Heart left ventricle (tissue), 16 donors: Measurements from ENCODE around the gene ZFAND3. TPM values are rescaled to one million over a fixed set of nuclear protein-coding genes. Genes with fewer than 3 reads are reported as not detected.
A peak's percentile ranks its signal among the peaks of the same experiment; 100 is the strongest.

Experiments
- ATAC-seq, 4 donors: fragments of 200-7000 bp; cut with Tn5 transposase; one replicate each; pipeline ENCODE4 v1.9.1; 2020 to 2022; ENCODE audit warnings: moderate library complexity in 4 of 4, mild to moderate bottlenecking in 3 of 4, moderate number of reproducible peaks in 1 of 4
- DNase-seq, 5 donors: peaks; one replicate each; pipeline ENCODE4 v3.0.0-alpha.2; 2020
- H3K27ac ChIP-seq, 12 donors: fragments of 200-600 bp; sonication (generic) in 4 of 12; one replicate each; pipeline versions ENCODE4 v1.5.0 to v1.8.0; 2016 to 2022; ENCODE audit warnings: mild to moderate bottlenecking in 2 of 12
- H3K27me3 ChIP-seq, 9 donors: fragments of 200-600 bp; sonication (generic) in 2 of 9; one replicate each; pipeline versions ENCODE4 v1.5.1 to v1.8.0; 2016 to 2022; ENCODE audit warnings: mild to moderate bottlenecking in 3 of 9
- H3K36me3 ChIP-seq, 9 donors: fragments of 200-600 bp; sonication (generic) in 2 of 9; one replicate each; pipeline versions ENCODE4 v1.5.0 to v1.8.0; 2018 to 2022; ENCODE audit warnings: mild to moderate bottlenecking in 2 of 9
- H3K4me1 ChIP-seq, 12 donors: fragments of 200-600 bp; sonication (generic) in 4 of 12; one replicate each; pipeline versions ENCODE4 v1.5.0 to v1.8.0; 2016 to 2022; ENCODE audit warnings: mild to moderate bottlenecking in 3 of 12
- H3K4me3 ChIP-seq, 12 donors: fragments of 200-600 bp; sonication (generic) in 4 of 12; one replicate each; pipeline versions ENCODE4 v1.5.0 to v1.8.0; 2017 to 2022; ENCODE audit warnings: mild to moderate bottlenecking in 9 of 12, moderate library complexity in 4 of 12
- H3K9me3 ChIP-seq, 12 donors: fragments of 200-600 bp; sonication (generic) in 4 of 12; one replicate each; pipeline versions ENCODE4 v1.5.0 to v1.8.0; 2016 to 2022; ENCODE audit warnings: mild to moderate bottlenecking in 1 of 12
- POLR2A ChIP-seq, 2 donors: fragments of 450-650 bp; IDR thresholded peaks; one replicate each; pipeline ENCODE4 v1.6.1; 2017; ENCODE audit warnings: antibody characterized with exemption in 2 of 2, mild to moderate bottlenecking in 2 of 2, moderate library complexity in 2 of 2
- WGBS, 4 donors: extraction: QIAGEN DNeasy Blood & Tissue Kit in 2 of 4; methylation state at CpG; one replicate each; pipeline versions ENCODE4 v1.1.5 to v1.1.7; 2013 to 2018; 5-methylcytosine and 5-hydroxymethylcytosine counted together
- intact Hi-C, 10 donors: fragments of 100-400 bp; cut with DNase I; formaldehyde crosslinking; loops; one replicate each; pipeline versions ENCODE4 v1.11.1 to v1.14.2; 2022
- polyA plus RNA-seq, 2 donors: library from polyadenylated mRNA; stranded (reverse); fragments of 200-250 nt; gene quantifications; one replicate each; pipeline ENCODE4 v1.2.3, GENCODE V29; 2013
- total RNA-seq, 9 donors: library from RNA; depleted of rRNA in 2 of 9; stranded (reverse); fragments of >200 nt in 2 of 9; fragmentation: NEBNext Ultra II Directional in 3 of 9; extraction: Animal tissue kit (Norgen Biotek cat#: 25700) in 3 of 9; gene quantifications; one replicate each; pipeline versions ENCODE4 v1.1.0 to v1.2.4, GENCODE V29; 2016 to 2023
- TF ChIP-seq, protein P1 (sequence below), 12 donors: fragments of 200-600 bp; sonication (generic) in 4 of 12; IDR thresholded peaks; one replicate each; pipeline versions ENCODE4 v1.5.0 to v1.8.0; 2018 to 2022; ENCODE audit warnings: antibody characterized with exemption in 12 of 12, mild to moderate bottlenecking in 5 of 12
- donor health status: ischemic (EF 13 %, LVEDD 7.1; RV severe dilation, severe dysfunction).
- donor health status: healthy with polysubstance abuse.
- donor health status: DM: no; HTN: yes; CAD: no.
- donor health status: DM: no; HTN: no; CAD: no.
- donor health status: ischemic (EF 25% LVEDD 6.9; RV normal size, moderate dysfunction).
- donor health status: ischemic (EF 25% LVEDD 5.7; RV mildly dilated, moderate dysfunction).
- donor health status: healthy.
- donor health status: DM: yes; HTN: yes; CAD: no.
- donor health status: ischemic (EF 35%, LVEDD 5.7; RV mildly dilated, moderate dysfunction).
- donor health status: nonischemic (EF 11% LVEDD 7.7; RV severe dilation, severe dysfunction).
- donor health status: DM: yes; HTN: yes; CAD: no.
- donor health status: PGD.
- donor health status: ischemic (EF 29% LVEDD 5.4; RV normal size, mild dysfunction).
- donor health status: nonischemic (EF 23%, LVEDD 6.1; RV moderate dilation, normal function).

The ZFAND3 gene
- total and polyA plus RNA-seq, 11 donors = 29.1 to 114 (median 88.2) TPM

DNA sequence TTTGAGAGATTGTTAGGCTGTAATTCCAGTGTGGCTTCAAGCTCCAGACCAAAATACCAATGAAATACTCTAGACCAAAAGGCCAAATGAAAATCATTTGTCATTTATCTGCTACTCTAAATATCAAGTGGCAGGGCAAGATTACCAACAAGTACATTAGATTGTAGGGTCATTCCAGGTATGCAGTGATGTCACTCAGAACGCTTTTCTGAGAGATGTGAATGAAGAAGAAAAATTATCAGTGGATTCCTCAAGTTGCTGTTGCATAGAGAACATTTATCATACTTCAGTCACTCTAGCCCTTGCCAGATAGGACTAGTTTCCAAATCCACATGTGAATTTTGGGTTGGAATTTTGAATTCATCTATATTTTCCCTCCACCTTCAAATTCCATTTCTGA, 65.0 kb downstream of the ZFAND3 start:
- WGBS, 4 donors = 55 to 69% (median 65%) methylated on average over 1 of the region's 1 CpG
- ATAC-seq (no peak), DNase-seq (no peak)
- intact Hi-C loops = no loop called here
- no peak overlapping the region for H3K27ac ChIP-seq
- no peak for TF ChIP-seq POLR2A (IDR thresholded peaks at IDR 0.05)
- TF ChIP-seq, protein P1, sequence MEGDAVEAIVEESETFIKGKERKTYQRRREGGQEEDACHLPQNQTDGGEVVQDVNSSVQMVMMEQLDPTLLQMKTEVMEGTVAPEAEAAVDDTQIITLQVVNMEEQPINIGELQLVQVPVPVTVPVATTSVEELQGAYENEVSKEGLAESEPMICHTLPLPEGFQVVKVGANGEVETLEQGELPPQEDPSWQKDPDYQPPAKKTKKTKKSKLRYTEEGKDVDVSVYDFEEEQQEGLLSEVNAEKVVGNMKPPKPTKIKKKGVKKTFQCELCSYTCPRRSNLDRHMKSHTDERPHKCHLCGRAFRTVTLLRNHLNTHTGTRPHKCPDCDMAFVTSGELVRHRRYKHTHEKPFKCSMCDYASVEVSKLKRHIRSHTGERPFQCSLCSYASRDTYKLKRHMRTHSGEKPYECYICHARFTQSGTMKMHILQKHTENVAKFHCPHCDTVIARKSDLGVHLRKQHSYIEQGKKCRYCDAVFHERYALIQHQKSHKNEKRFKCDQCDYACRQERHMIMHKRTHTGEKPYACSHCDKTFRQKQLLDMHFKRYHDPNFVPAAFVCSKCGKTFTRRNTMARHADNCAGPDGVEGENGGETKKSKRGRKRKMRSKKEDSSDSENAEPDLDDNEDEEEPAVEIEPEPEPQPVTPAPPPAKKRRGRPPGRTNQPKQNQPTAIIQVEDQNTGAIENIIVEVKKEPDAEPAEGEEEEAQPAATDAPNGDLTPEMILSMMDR (IDR thresholded peaks at IDR 0.05) = no peak
- no peaks in the 10 kb centered on the region for H3K27me3 ChIP-seq
- H3K4me3 ChIP-seq = no peak overlapping the region
- H3K9me3 ChIP-seq = no peaks in the 10 kb centered on the region
- no peaks in the 10 kb centered on the region for H3K36me3 ChIP-seq
- H3K4me1 ChIP-seq = peaks cover 0 to 55% (median 37%) of the 10 kb centered on the region in 12 donors

DNA sequence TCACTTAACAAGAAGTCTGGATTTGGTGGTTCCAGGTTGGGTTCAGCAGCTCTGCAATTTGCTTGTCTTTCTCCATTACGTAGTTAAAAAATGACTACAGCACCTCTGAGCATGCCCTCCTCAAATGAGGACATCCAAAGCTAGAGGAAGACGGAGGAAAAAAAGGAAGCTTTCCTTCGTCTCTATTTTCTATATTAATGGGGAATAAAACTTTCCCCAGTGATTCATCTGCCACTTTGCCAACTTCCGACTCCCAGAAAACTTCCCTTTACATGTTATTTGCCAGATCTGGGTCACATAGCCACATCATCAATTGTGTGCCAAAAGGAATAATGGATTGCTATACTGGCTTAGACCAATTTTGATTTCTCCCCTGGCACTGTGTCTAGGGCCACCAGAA, 69.5 kb downstream of the ZFAND3 start:
- H3K27ac ChIP-seq = no peak overlapping the region
- no peak for TF ChIP-seq POLR2A (IDR thresholded peaks at IDR 0.05)
- TF ChIP-seq, protein P1 (IDR thresholded peaks at IDR 0.05) = no peak
- 64 to 72% (median 65%) methylated on average over 4 of the region's 4 CpGs for WGBS, 4 donors
- ATAC-seq (peak in 1 of 4 donors; percentile 9), DNase-seq (no peak)
- no peaks in the 10 kb centered on the region for H3K27me3 ChIP-seq
- H3K4me3 ChIP-seq = no peak overlapping the region
- intact Hi-C loops = no loop called here
- peaks cover 0 to 9% (median 0%) of the 10 kb centered on the region in 12 donors for H3K9me3 ChIP-seq
- peaks cover 0 to 1% (median 0%) of the 10 kb centered on the region in 9 donors for H3K36me3 ChIP-seq
- H3K4me1 ChIP-seq = peaks cover 0 to 46% (median 32%) of the 10 kb centered on the region in 12 donors

DNA sequence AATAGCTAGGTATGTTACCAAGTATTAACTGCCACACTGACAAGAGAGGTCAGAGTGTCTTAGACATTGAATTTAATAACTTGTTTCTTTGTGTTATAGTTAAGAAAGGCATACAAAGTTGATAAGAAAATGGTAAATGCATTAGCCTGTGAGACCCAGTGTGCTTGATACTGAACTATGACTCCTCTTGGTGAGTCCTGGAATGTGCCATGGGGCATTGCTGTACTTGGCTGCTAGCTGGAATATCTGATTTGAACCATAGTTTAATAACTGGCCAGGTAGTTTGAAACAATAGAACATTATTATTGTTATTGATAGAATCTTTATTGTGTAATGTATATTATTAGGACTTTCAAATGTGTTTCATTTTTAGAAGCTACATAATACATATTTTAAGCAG, 70.0 kb downstream of the ZFAND3 start:
- H3K9me3 ChIP-seq = peaks cover 0 to 14% (median 2%) of the 10 kb centered on the region in 12 donors
- intact Hi-C loops = no loop called here
- peak in 1 of 4 donors; percentile 30 for ATAC-seq
- no peaks in the 10 kb centered on the region for H3K27me3 ChIP-seq
- peaks cover 0 to 45% (median 32%) of the 10 kb centered on the region in 12 donors for H3K4me1 ChIP-seq
- no peak overlapping the region for H3K27ac ChIP-seq
- TF ChIP-seq POLR2A (IDR thresholded peaks at IDR 0.05) = no peak
- TF ChIP-seq, protein P1 (IDR thresholded peaks at IDR 0.05) = no peak
- peaks cover 0 to 6% (median 0%) of the 10 kb centered on the region in 9 donors for H3K36me3 ChIP-seq
- no peak overlapping the region for H3K4me3 ChIP-seq
- DNase-seq = no peak

DNA sequence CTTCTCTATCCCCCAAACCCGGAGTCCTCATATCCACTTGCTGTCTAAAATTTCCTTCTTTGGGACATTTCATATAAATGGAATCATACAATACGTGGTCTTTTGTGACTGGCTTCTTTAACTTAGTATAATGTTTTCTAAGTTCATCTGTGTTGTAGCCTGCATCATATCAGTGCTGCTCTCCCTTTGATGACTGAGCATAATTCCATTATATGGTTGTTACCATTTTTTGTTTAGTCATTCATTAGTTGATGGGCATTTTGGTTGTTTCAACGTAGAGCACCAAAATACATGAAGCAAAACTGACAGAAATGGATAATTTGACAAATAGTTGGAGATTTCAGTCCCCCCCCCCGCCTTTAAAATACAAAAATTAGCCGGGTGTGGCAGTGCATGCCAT, 71.5 kb downstream of the ZFAND3 start:
- Histone ChIP-seq H3K27me3 (no peaks in the 10 kb centered on the region), H3K27ac (no peak overlapping the region), H3K9me3 (peaks cover 0 to 24% (median 6%) of the 10 kb centered on the region in 12 donors), H3K4me1 (peaks cover 0 to 39% (median 31%) of the 10 kb centered on the region in 12 donors), H3K4me3 (no peak overlapping the region), H3K36me3 (peaks cover 0 to 7% (median 0%) of the 10 kb centered on the region in 9 donors)
- ATAC-seq (no peak), DNase-seq (no peak)
- TF ChIP-seq, protein P1 (IDR thresholded peaks at IDR 0.05) = no peak
- TF ChIP-seq POLR2A (IDR thresholded peaks at IDR 0.05) = no peak
- intact Hi-C loops = no loop called here
- 81 to 93% (median 91%) methylated on average over 5 of the region's 5 CpGs for WGBS, 4 donors
